ENCODE measurements around the gene FCN2.

GRCh38 chr9:134853893-134854292, 26.7 kb upstream of the FCN2 start:
- TF ChIP-seq CTCF (IDR thresholded peaks at IDR 0.05; ENCODE audit: low read length) (no peak), EZH2 (IDR thresholded peaks at IDR 0.05; ENCODE audit: borderline replicate concordance, low read length) (no peak)
